Hepatocyte (in vitro differentiated cells): Measurements from ENCODE around the gene PRKAA2.

Experiments used
- CTCF ChIP-seq: fragments of 200-600 bp; sonication (generic); IDR thresholded peaks from 2 replicates; pipeline ENCODE4 v1.5.1; 2016; ENCODE audit warnings: antibody characterized with exemption, mild to moderate bottlenecking; ENCODE audit not compliant: poor library complexity
- EZH2 ChIP-seq: fragments of 200-600 bp; sonication (generic); IDR thresholded peaks from 2 replicates; pipeline ENCODE4 v1.6.1; 2016; ENCODE audit warnings: antibody characterized with exemption, mild to moderate bottlenecking, borderline replicate concordance

DNA sequence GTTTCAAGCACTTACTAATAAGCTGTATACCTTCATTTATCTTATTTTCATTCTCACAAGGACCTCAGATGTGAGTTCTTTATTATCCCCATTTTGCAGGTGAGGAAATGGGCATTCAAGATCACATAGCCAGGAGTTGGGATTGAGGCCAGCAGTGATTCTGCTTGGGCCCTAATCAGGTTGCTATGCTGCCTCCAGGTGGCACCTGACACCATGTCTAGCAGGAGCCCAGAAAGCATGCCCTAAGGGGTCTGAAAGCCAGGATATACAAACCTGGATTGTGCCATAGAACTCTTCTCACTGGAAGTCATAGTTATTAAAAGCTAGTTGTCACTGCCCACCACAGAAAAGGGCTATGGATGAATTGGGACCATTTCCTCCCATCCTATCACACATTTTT lies 113.0 kb downstream of the PRKAA2 start:
- TF ChIP-seq CTCF: peak; percentile 29
- no peak for TF ChIP-seq EZH2
